ENCODE measurements around the gene GPC6.

DNA sequence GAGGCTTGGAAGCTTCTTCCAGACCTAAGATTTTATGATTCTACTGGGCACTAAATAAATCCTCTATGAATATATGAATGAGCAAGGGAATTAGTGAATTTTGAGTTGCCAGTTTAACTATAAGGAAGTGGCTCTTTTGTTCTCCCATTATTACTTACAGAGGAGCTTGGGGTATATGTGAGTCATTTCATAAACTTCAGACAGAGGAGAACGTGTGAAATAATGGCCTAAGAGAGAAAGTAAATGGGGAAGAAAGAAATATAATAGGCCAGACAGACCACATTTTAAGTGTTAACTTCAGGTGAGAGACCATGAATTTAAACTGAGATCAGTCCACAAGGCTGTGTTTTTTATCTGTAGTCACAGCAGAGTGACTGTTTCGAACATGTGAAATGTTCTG is 570.9 kb downstream of the GPC6 start:
- TF ChIP-seq POLR2AphosphoS5 (IDR thresholded peaks at IDR 0.05; ENCODE audit: low read depth, low read length) (no peak), TAF1 (IDR thresholded peaks at IDR 0.05; ENCODE audit: borderline replicate concordance, low read depth, low read length) (no peak)
